ENCODE measurements around the gene ATRN.

ATRN gene

DNA sequence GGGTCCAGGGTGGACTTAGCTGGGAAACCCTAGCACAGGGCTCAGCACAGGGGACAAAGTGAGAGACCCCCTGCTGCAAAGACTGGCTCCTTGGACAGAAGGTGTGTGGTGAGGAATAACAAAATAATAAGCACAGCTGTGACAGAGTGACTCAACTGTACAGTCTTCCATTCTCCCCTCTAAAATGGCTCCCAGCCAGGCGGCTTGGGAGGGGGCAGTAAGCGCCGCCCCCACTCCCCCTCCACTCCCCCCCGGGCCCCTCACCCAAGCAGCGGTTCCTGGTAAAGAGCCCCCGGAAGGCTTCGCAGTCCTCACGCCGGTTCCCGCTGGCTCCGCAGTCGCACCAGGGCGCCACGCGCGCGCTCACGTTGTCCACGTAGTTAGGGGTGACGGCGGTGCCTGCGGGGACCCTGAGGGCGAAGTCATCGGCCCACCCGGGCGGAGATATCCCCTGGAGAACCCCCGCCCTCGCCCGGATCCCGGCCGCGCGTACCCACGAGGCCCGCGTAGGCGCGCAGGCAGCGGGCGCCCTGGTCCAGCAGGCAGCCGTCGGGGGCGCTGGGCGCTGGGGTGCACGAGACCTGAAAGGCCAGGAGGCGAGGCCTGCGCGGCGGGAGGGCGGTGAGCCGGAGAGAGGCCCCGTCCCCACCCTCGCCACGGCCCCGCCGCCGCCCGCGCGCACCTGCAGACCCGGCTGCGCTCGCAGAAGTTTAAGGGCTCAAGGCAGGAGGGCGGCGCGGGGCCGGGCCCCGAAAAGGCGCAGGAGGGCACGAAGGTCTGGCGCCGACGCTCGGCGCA lies 189.6 kb downstream of the ATRN start:
- no peak for DNase-seq

DNA sequence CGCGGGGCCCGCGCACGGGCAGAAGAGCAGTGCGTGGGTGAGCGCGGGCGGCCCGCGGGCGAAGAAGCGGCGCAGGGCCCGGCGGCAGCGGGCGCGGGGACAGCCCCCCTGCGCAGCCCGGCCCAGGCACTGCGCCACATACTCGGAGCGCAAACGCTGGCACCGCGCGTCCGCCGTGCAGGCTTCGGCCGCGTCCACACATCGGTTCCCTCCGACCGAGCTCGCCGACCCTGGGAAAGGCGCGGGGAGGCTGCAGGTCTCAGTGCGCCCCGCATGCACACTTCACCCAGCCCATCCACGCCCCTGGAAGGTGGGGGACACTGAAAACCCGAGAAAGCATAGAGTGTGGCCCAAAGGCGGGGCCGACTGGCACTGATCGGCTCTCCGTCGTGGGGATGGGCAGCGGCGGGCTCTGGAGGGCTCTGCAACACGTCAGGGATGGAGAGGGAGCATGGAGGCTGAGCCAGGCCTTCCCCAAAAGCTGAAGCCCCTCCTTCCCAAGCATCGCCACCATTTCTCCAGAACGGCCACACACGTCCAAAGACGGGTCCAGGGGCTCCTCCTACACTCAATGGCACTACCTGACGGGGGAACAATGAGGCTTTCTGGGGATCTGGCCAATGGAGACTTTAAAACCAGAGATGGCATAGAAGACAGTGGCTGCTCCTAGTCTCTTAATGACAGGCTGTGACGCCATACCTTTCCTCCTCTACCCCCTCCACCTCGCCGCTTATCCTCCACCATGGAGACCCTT lies 190.4 kb downstream of the ATRN start:
- no peak for DNase-seq

- DNase-seq = no peak
Observed at GRCh38 chr20:3661814-3662665, 191.2 kb downstream of the ATRN start.

GRCh38 chr20:3663031-3663701 lies 192.3 kb downstream of the ATRN start, which contains the start of gene GFRA4:
GFRA4 (minus strand) TSS chr20:3663399; CDS start chr20:3663399, 0 bp downstream.
- DNase-seq = no peak

GRCh38 chr20:3663858-3664257 lies 193.0 kb downstream of the ATRN start:
- no peak for DNase-seq

DNA sequence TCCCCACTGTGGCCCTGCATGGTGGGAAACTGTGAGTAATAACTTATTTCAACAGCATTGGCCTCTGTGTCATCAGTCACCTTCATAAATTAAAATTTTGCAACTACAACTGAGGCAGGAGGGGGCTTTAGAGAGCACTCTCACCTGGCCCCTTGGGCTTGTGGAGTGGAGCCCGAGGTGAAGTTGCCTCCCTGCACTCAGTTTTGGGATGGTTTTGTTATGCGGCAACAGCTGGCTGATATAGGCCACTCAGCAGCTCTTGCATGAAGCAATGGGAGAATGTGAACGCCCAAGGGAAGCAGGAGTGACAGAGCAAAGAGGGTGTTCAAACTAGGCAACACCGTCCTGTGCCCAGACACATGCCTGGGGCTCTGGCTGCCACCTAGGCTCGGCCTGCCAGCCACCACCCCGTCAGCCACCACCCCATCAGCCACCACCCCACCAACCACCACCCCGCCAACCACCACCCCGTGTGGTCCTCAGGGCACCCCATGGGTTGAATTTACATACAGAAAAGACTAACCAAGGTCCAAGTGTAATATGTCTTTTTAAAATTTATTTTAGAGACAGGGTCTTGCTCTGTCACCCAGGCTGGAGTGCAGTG lies 196.7 kb downstream of the ATRN start:
- DNase-seq = no peak

- no peak for DNase-seq
Observed at GRCh38 chr20:3669710-3670367, 199.0 kb downstream of the ATRN start.

DNA sequence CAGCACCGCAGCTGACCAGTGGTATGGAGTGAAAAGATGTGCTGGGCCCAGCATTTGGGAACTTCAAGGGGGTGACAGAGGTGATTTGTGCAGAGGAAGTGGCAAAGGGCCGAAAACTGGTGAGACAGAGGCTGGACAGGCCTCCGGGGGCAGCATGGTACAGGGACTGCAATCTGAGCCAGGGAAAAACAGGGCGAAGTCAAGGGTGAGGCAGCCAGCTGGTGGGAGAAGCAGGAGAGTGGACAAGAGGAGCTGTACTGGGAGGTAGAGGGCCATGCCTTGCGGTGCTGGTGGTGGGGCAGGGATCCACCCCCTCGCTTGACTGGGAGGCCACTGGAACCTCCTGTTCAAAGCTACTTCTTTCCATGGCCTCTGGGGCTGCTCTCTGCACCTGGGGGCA lies 199.7 kb downstream of the ATRN start:
- DNase-seq = no peak

DNA sequence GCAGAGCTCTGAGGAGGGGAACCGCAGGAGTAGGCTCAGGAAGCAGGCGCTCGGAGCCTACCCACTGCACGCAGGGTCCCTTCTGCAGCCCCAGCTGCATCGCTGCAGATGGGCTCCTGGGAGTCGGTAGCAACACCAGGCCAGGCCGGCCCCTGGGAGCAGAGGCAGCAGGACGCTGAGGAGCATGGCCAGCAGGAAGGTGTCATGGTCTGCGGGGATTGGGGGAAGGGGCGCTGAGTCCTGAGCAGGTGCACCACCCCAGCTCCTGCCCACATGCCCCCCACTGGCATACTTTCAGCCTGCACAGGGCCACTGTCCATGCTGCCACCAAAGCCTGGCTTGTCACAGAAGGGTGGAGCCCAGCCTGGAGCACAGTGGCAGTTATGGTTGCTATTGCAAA lies 200.1 kb downstream of the ATRN start:
- DNase-seq = no peak

DNA sequence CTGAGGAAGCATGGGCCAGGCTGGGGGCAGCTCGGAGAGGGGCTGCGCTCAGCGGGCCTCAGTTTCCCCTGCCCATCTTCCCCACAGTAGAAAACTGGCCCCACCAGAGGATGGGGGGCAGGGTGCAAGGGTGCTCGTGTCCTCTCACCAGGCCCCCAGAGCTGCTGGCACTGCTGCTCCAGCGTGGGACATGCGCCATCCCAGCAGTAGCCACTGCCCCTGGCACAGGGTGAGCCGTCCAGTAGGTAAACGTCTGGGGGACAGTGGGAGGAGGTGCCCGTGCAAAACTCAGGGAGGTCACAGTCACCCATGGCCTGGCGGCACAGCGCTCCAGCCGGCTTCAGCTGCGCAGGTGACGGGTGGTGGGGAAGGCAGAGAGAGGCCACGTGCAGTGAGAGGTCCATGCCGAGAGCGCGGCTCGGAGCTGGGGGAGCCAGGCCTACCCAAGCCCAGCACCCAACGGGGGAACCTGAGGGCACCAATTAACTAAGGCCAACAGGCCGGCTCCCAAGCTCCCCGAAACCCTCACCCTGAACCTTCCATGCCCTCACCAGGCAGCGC lies 201.2 kb downstream of the ATRN start:
- no peak for DNase-seq

- no peak for DNase-seq
Observed at GRCh38 chr20:3672547-3673171, 201.8 kb downstream of the ATRN start.

DNA sequence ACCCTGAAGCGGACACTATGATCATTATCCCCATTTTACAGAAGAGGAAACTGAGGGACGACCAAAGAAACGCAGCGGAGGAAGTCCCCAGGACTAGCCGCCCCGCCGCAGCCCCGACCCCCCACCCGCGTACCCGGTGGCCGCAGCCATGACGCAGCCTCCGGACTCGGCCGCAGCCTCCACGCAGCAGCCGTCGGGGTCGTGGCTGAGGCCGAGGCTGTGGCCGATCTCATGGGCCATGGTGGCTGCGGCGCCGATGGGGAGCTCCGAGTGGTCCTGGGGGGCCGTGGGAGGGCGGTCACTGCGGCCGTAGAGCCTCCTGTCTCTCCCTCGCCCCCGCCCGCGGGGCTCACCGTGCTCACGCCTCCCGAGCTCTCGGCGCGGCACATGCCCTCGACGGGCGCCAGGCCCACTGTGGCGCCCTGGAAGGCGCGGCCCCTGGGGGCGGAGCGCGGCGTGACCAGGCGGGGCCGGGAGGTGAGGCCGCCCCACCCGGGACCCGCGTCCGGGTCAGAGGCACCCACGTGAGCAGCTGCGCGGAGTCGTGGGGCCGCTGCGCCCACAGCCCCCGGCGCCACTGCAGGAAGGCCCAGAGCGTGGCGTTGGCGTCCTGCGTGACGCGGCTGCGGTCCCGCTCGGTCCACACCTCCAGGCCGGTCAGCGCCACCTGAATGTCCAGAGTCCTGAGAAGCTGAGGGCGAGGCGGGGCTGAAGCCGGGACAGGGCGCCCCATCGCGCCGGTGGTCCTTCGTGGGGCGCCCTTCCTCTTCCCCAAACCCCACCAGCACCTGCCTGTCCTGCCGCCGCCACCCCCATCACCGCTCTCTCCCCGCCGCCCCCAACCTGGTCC lies 202.6 kb downstream of the ATRN start:
- DNase-seq = no peak

GRCh38 chr20:3674447-3674846 lies 203.6 kb downstream of the ATRN start:
- DNase-seq = no peak

DNA sequence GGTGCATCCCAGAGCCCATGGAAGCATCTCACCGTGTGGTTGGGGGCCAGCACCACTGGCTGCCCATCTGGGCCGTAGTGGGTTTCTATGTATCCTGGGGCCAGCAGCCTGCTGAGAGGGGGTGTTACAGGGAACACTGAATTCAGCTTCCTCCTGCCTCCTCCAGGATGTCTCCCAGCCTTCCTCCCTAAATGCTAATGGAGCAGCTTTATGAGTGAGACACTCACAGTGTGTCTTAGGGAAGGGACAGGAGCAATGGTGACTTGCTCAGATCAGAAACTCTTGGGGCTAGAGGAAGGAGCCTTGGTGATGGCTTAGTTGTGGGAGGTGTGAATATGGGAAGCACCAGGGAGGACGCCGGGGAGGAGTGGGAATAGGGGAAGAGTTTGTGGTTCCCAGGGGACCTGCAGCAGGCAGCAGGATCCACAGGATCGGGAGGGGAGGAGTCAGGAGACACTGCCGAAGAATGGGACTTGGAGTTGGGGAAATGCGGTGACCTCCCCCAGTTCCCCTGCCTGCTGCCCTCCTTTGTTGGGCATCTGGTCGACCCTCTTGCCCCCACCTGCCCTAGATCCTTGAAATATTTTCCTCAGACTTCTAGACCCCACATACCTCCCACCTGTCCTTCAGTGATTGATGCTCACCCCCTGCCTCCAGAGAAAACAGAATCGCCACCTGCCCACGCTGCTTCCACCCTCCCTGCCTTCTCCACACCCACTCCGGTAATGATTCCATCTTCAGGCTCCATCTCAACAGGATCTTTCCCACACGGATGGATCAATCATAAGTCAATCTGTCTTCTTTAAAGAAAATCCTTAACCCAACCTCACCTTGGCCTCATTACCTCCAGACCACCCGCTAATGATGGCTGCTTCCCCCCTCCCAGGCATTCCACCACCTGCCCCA lies 204.4 kb downstream of the ATRN start:
- no peak for DNase-seq

GRCh38 chr20:3677733-3678132 lies 206.9 kb downstream of the ATRN start:
- DNase-seq = peak; percentile 3

DNA sequence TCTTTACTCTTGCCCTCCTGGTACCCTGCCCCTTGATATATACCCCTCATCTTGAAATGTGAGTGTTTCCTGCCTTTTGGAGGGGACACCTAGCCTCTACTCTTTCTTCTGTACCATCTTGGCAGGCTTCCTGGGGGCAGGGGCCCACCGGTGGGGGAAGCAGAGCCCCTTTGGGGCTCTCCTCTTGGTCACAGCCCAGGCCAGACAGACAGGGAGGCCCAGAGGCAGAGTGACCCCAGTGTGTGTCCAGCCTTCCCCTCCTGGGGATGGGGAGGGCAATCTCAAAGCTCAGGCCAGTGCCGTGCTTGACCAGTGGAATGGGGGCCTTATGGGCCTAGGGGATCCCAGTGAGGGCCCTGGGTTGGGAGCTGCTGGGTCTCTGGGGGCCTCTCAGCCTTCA lies 207.4 kb downstream of the ATRN start:
- no peak for DNase-seq

- DNase-seq = no peak
Observed at GRCh38 chr20:3678856-3679720, 208.3 kb downstream of the ATRN start.

Measured in NCI-H226 (cell line).